ENCODE results near the gene DRC7. TPM values are rescaled to one million over a fixed set of nuclear protein-coding genes. Genes with fewer than 3 reads are reported as not detected.

DRC7 gene
- total RNA-seq, 1 experiment from 2014 or later: not detected

DNA sequence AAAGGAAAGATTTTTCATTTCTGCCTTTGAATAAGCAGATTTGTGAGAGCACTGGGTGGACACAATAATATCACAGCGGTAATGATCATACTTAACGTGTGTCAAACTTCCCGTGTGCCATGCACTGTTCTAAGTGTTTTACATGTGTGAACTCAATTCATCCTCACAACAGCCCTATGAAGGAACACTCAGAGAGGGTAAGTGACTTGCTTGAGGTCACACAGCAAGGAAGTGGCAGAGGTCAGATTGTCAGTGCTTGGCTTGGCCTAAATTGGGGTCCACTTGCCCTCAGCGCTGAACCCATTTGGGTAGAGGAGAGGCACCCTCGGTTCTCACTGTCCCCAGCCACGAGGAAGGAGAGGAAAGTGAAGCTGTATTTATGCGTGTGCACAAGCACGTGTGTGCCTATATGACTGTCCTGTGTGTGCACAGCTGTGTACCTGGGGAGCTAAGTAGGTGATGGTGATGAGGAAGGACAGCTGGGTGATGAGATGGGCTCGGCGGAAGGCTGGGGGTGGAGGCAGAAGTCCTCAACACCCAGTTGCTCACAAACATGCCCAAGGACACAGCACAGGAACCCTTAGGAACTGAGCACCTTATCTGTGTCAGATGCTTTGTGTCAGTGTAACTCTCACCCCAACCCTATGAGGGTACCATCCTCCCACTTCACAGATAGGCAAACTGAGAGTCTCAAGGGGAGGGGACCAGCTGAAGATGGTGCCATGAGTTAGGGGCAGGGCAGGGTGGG lies 36.3 kb upstream of the DRC7 start:
- no peaks in the 10 kb centered on the region for H3K36me3 ChIP-seq (ENCODE audit: control insufficient read depth, insufficient read depth, low read length)
- no peaks in the 10 kb centered on the region for H3K9me3 ChIP-seq (ENCODE audit: control insufficient read depth, insufficient read depth, low read depth, low read length)
- no peak overlapping the region for H3K27ac ChIP-seq (ENCODE audit: low read length)
- no peak overlapping the region for H3K4me3 ChIP-seq (ENCODE audit: low read depth in 2 of 2, low read length in 2 of 2)
- TF ChIP-seq REST (IDR thresholded peaks at IDR 0.05; ENCODE audit: insufficient read depth in 1 of 2, low read depth in 2 of 2, low read length in 1 of 2) (no peak), SIN3A (IDR thresholded peaks at IDR 0.05; ENCODE audit: borderline replicate concordance, insufficient read depth, low read depth, low read length) (no peak), POLR2AphosphoS5 (IDR thresholded peaks at IDR 0.05; ENCODE audit: low read depth, low read length) (no peak), TCF7L2 (IDR thresholded peaks at IDR 0.05; ENCODE audit: low read depth, low read length) (no peak)
- TF ChIP-seq, protein P1, sequence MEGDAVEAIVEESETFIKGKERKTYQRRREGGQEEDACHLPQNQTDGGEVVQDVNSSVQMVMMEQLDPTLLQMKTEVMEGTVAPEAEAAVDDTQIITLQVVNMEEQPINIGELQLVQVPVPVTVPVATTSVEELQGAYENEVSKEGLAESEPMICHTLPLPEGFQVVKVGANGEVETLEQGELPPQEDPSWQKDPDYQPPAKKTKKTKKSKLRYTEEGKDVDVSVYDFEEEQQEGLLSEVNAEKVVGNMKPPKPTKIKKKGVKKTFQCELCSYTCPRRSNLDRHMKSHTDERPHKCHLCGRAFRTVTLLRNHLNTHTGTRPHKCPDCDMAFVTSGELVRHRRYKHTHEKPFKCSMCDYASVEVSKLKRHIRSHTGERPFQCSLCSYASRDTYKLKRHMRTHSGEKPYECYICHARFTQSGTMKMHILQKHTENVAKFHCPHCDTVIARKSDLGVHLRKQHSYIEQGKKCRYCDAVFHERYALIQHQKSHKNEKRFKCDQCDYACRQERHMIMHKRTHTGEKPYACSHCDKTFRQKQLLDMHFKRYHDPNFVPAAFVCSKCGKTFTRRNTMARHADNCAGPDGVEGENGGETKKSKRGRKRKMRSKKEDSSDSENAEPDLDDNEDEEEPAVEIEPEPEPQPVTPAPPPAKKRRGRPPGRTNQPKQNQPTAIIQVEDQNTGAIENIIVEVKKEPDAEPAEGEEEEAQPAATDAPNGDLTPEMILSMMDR (IDR thresholded peaks at IDR 0.05): no peak
- intact Hi-C loops (cut with micrococcal nuclease; ENCODE audit: unreplicated experiment) (no loop called here), in situ Hi-C loops (cut with HindIII; ENCODE audit: low pct_unique_long_range_greater_than_20kb, low sequenced_read_pairs) (no loop called here)
- POLR2A ChIA-PET: no interaction called here
- no peaks in the 10 kb centered on the region for H3K4me1 ChIP-seq (ENCODE audit: control insufficient read depth, insufficient read depth, low read length)
- ATAC-seq (no peak), DNase-seq (ENCODE audit: low read depth, low spot score) (no peak)
- no TSS peak for BruUV-seq (replicated peaks)
- CTCF ChIA-PET: no interaction called here
- H3K27me3 ChIP-seq (ENCODE audit: control insufficient read depth, insufficient read depth, low read length): no peaks in the 10 kb centered on the region

DNA sequence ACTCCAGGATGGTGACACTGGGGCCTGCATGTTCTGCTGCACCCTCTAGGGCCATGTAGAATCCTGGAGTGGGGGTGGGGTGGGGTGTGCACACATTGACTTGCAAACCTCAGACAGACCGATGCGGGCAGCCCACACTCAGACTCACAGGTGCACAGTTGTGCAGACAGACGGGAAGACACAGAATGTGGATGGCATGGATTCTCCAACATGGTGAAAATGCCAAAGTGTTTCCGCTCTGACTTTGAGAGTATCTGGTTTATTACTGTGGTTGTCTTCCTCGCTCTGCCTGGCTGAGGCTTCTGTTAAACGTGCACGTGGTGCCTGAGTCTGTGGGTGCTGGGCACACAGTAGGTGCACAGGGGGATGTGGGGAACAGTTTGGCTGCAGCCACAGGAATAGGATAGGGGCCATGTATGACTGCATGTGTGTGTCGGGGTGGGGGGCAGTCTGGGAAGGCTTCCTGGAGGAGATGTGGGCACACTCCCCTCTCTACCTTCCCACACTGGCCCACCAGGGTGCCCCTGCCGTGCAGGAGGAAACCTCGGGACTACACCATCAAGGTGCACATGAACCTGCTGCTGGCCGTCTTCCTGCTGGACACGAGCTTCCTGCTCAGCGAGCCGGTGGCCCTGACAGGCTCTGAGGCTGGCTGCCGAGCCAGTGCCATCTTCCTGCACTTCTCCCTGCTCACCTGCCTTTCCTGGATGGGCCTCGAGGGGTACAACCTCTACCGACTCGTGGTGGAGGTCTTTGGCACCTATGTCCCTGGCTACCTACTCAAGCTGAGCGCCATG lies 35.5 kb upstream of the DRC7 start:
- TF ChIP-seq SIN3A (IDR thresholded peaks at IDR 0.05; ENCODE audit: borderline replicate concordance, insufficient read depth, low read depth, low read length) (no peak), TCF7L2 (IDR thresholded peaks at IDR 0.05; ENCODE audit: low read depth, low read length) (no peak), REST (IDR thresholded peaks at IDR 0.05; ENCODE audit: insufficient read depth in 1 of 2, low read depth in 2 of 2, low read length in 1 of 2) (no peak), POLR2AphosphoS5 (IDR thresholded peaks at IDR 0.05; ENCODE audit: low read depth, low read length) (no peak)
- TF ChIP-seq, protein P1 (IDR thresholded peaks at IDR 0.05): no peak
- no TSS peak for BruUV-seq (replicated peaks)
- Histone ChIP-seq H3K4me1 (ENCODE audit: control insufficient read depth, insufficient read depth, low read length) (no peaks in the 10 kb centered on the region), H3K36me3 (ENCODE audit: control insufficient read depth, insufficient read depth, low read length) (no peaks in the 10 kb centered on the region), H3K4me3 (ENCODE audit: low read depth in 2 of 2, low read length in 2 of 2) (no peak overlapping the region), H3K27ac (ENCODE audit: low read length) (no peak overlapping the region), H3K9me3 (ENCODE audit: control insufficient read depth, insufficient read depth, low read depth, low read length) (no peaks in the 10 kb centered on the region), H3K27me3 (ENCODE audit: control insufficient read depth, insufficient read depth, low read length) (no peaks in the 10 kb centered on the region)
- in situ Hi-C loops (cut with HindIII; ENCODE audit: low pct_unique_long_range_greater_than_20kb, low sequenced_read_pairs) (no loop called here), intact Hi-C loops (cut with micrococcal nuclease; ENCODE audit: unreplicated experiment) (no loop called here)
- ChIA-PET POLR2A (no interaction called here), CTCF (no interaction called here)
- DNase-seq (ENCODE audit: low read depth, low spot score): no peak
- no peak for ATAC-seq
